Measurements from ENCODE around the gene STAT4.
"Not testable (repeated sequence)": the region's sequence is repeated elsewhere in the genome, so short reads cannot be mapped to it uniquely, and the experiment has no call there.

The STAT4 gene

GRCh38 chr2:191013932-191014652, 136.7 kb downstream of the STAT4 start, which contains the start of gene STAT1:
TSS of gene STAT1 (minus strand) at chr2:191014171. CDS start at chr2:191010003, 4,168 bp downstream.
- DNase-seq (ENCODE audit: low read depth), result peak; percentile 60

- no peak for DNase-seq (ENCODE audit: low read depth)
Observed at GRCh38 chr2:191013682-191013931, 137.2 kb downstream of the STAT4 start.

GRCh38 chr2:191012845-191013681, 137.7 kb downstream of the STAT4 start:
- DNase-seq (ENCODE audit: low read depth), result no peak

- no peak for DNase-seq (ENCODE audit: low read depth)
Observed at GRCh38 chr2:191012346-191012745, 138.4 kb downstream of the STAT4 start.

GRCh38 chr2:191010887-191011885, 139.6 kb downstream of the STAT4 start:
- DNase-seq (ENCODE audit: low read depth), result no peak

GRCh38 chr2:191009541-191010374, 141.0 kb downstream of the STAT4 start:
- DNase-seq (ENCODE audit: low read depth), result no peak

GRCh38 chr2:191008286-191008685, 142.5 kb downstream of the STAT4 start:
- DNase-seq (ENCODE audit: low read depth), result no peak

- no peak for DNase-seq (ENCODE audit: low read depth)
Observed at GRCh38 chr2:191006997-191007783, 143.6 kb downstream of the STAT4 start.

- DNase-seq (ENCODE audit: low read depth), result no peak
Observed at GRCh38 chr2:191006297-191006696, 144.5 kb downstream of the STAT4 start.

- no peak for DNase-seq (ENCODE audit: low read depth)
Observed at GRCh38 chr2:191003405-191004309, 147.1 kb downstream of the STAT4 start.

- no peak for DNase-seq (ENCODE audit: low read depth)
Observed at GRCh38 chr2:191001624-191002023, 149.2 kb downstream of the STAT4 start.

- no peak for DNase-seq (ENCODE audit: low read depth)
Observed at GRCh38 chr2:191001032-191001431, 149.8 kb downstream of the STAT4 start.

- DNase-seq (ENCODE audit: low read depth), result no peak
Observed at GRCh38 chr2:190999949-191000665, 150.7 kb downstream of the STAT4 start.

- DNase-seq (ENCODE audit: low read depth), result no peak
Observed at GRCh38 chr2:190999058-190999457, 151.7 kb downstream of the STAT4 start.

GRCh38 chr2:190997526-190998113, 153.2 kb downstream of the STAT4 start:
- DNase-seq (ENCODE audit: low read depth), result no peak

- no peak for DNase-seq (ENCODE audit: low read depth)
Observed at GRCh38 chr2:190996947-190997346, 153.8 kb downstream of the STAT4 start.

GRCh38 chr2:190996338-190996946, 154.4 kb downstream of the STAT4 start:
- DNase-seq (ENCODE audit: low read depth), result no peak

- not testable (repeated sequence) for DNase-seq (ENCODE audit: low read depth)
Observed at GRCh38 chr2:190995315-190995714, 155.5 kb downstream of the STAT4 start.
